Suprapubic skin (tissue), 4 donors: Measurements from ENCODE around the gene SH3BGR. TPM values are rescaled to one million over a fixed set of nuclear protein-coding genes. Genes with fewer than 3 reads are reported as not detected.

Experiments used
- DNase-seq, 2 donors: peaks; one replicate each; pipeline ENCODE4 v3.0.0-alpha.2; 2019; ENCODE audit warnings: low spot score in 2 of 2
- H3K27ac ChIP-seq: fragments of 200-600 bp; sonication (generic); one replicate; pipeline ENCODE4 v1.5.1; 2019
- H3K27me3 ChIP-seq: fragments of 200-600 bp; sonication (generic); one replicate; pipeline ENCODE4 v1.5.1; 2019
- H3K36me3 ChIP-seq: fragments of 200-600 bp; sonication (generic); one replicate; pipeline ENCODE4 v1.5.1; 2019
- H3K4me1 ChIP-seq: fragments of 200-600 bp; sonication (generic); one replicate; pipeline ENCODE4 v1.5.1; 2019
- H3K4me3 ChIP-seq: fragments of 200-600 bp; sonication (generic); one replicate; pipeline ENCODE4 v1.5.1; 2019; ENCODE audit warnings: mild to moderate bottlenecking
- H3K9me3 ChIP-seq: fragments of 200-600 bp; sonication (generic); one replicate; pipeline ENCODE4 v1.5.1; 2019
- EP300 ChIP-seq: sonication (generic); formaldehyde crosslinking; IDR thresholded peaks from one replicate; pipeline ENCODE4 v1.6.1; 2017; ENCODE audit warnings: antibody characterized with exemption
- POLR2A ChIP-seq, 2 donors: fragments of 450-650 bp; IDR thresholded peaks; one replicate each; pipeline ENCODE4 v1.6.1; 2017; ENCODE audit warnings: antibody characterized with exemption in 2 of 2, mild to moderate bottlenecking in 2 of 2, moderate library complexity in 2 of 2
- POLR2AphosphoS5 ChIP-seq, 3 donors: sonication (generic); formaldehyde crosslinking; IDR thresholded peaks; one replicate each; pipeline ENCODE4 v1.6.1; 2017; ENCODE audit warnings: antibody characterized with exemption in 3 of 3
- WGBS: methylation state at CpG from one replicate; pipeline ENCODE4 v1.1.5; 2018; 5-methylcytosine and 5-hydroxymethylcytosine counted together
- total RNA-seq, 4 donors: library from RNA; depleted of rRNA; stranded (reverse); fragments of >200 nt; gene quantifications; one replicate each; pipeline ENCODE4 v1.1.0, GENCODE V29; 2016
- TF ChIP-seq, protein P1 (sequence below), 2 donors: fragments of 200-600 bp in 1 of 2; fragments of 450-650 bp in 1 of 2; sonication (generic) in 1 of 2; IDR thresholded peaks; one replicate each; pipeline ENCODE4 v1.5.1; 2016 to 2019; ENCODE audit warnings: antibody characterized with exemption in 2 of 2, mild to moderate bottlenecking in 1 of 2, moderate library complexity in 1 of 2

Gene SH3BGR
- total RNA-seq, 4 donors from 2014 or later: 0.64 to 1.3 (median 0.68) TPM; not detected in 1

DNA sequence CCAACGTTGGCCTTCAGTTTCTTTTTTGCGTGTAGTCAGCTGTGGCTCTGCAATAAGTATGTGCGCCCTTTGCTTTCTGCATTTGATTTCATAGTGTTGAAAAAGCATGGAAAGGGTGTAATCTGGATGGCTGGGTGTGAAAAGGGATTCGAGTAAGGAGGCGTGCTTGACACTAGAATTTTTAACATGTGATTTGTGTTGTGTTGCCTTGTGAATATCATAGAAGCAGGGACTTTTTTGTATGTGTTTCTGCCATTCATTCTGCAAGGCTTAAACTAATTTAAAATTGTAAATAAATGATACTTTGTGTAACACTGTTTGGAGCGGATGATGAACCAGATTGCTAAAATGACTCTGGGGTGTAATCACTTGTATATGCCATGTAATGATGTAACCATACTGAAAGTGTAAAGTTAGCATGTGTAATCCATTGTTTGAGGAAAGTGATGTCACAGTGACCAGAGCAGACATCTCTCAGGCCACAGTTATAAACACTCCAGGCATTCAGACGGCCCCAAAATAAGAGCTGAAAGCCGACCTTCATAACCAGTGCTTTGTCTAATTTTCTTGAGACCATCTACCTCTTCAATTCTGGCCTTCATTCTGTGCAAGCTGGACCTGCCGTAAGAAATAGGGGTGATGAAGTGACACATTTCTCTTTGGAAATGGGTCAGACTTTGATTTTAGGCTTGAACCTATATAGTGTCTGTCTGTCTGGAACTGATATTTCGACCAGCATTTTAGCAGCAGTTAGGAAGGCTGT lies 618 bp downstream of the SH3BGR start:
- Histone ChIP-seq H3K36me3 (no peaks in the 10 kb centered on the region), H3K27ac (peak overlapping the region; percentile 2), H3K4me1 (peaks cover 8% of the 10 kb centered on the region), H3K4me3 (peak overlapping the region; percentile 35), H3K9me3 (no peaks in the 10 kb centered on the region), H3K27me3 (no peaks in the 10 kb centered on the region)
- no peak for TF ChIP-seq POLR2A (IDR thresholded peaks at IDR 0.05)
- no peak for TF ChIP-seq POLR2AphosphoS5 (IDR thresholded peaks at IDR 0.05)
- TF ChIP-seq EP300: no peak
- TF ChIP-seq, protein P1, sequence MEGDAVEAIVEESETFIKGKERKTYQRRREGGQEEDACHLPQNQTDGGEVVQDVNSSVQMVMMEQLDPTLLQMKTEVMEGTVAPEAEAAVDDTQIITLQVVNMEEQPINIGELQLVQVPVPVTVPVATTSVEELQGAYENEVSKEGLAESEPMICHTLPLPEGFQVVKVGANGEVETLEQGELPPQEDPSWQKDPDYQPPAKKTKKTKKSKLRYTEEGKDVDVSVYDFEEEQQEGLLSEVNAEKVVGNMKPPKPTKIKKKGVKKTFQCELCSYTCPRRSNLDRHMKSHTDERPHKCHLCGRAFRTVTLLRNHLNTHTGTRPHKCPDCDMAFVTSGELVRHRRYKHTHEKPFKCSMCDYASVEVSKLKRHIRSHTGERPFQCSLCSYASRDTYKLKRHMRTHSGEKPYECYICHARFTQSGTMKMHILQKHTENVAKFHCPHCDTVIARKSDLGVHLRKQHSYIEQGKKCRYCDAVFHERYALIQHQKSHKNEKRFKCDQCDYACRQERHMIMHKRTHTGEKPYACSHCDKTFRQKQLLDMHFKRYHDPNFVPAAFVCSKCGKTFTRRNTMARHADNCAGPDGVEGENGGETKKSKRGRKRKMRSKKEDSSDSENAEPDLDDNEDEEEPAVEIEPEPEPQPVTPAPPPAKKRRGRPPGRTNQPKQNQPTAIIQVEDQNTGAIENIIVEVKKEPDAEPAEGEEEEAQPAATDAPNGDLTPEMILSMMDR (IDR thresholded peaks at IDR 0.05): no peak
- DNase-seq: no peak
- 55% methylated on average over 10 of the region's 10 CpGs for WGBS

DNA sequence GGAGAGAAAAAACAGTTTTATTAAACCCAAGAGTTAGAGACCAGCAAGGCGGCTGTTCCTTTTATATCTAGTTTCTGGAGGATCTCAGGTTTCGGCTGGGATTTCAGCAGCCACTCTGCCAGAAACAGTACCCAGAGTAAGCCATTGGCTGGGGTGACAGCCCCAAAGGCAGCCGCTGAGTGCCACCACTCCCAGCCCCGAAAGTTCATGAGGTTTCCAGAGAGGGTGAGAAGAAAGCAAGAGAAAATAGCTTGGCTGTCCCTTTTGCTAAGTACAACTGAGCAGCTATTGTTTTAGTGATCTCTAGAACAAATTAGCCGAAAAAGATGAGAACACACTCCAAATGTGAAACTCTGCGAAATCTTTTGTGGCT lies 1.2 kb downstream of the SH3BGR start:
- Histone ChIP-seq H3K9me3 (no peaks in the 10 kb centered on the region), H3K36me3 (no peaks in the 10 kb centered on the region), H3K4me3 (no peak overlapping the region), H3K27ac (no peak overlapping the region), H3K4me1 (peaks cover 8% of the 10 kb centered on the region), H3K27me3 (no peaks in the 10 kb centered on the region)
- 74% methylated on average over 6 of the region's 6 CpGs for WGBS
- DNase-seq: no peak
- TF ChIP-seq POLR2A (IDR thresholded peaks at IDR 0.05) (no peak), POLR2AphosphoS5 (IDR thresholded peaks at IDR 0.05) (no peak)

DNA sequence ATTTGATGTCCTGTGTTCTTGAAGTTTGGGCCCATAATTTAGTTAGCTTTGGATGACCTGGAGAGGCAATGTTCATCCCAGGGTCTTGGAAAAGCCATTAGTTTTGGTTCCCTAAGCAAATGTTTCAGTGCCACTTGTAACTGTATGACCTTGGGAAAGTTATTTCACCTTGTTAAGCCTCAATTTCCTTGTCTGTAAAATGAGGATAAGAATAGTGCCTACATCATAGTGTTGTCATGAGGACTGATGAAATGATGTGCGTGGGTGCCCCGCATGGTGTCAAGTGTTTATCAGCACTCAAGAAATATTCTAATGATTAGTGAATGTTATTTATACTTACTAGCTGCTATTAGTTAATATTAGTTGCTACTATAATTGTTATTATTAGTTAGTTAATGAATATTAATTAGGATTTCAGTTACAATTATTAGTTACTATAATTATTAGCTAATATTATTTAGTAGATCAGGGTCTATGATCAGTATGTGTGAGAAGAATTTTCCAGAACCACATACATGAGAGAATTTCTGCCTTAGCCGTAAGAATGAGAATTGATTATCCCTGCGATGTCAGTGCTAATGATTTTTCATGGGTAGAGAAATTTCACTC lies 1.9 kb downstream of the SH3BGR start:
- 92% methylated on average over 4 of the region's 4 CpGs for WGBS

DNA sequence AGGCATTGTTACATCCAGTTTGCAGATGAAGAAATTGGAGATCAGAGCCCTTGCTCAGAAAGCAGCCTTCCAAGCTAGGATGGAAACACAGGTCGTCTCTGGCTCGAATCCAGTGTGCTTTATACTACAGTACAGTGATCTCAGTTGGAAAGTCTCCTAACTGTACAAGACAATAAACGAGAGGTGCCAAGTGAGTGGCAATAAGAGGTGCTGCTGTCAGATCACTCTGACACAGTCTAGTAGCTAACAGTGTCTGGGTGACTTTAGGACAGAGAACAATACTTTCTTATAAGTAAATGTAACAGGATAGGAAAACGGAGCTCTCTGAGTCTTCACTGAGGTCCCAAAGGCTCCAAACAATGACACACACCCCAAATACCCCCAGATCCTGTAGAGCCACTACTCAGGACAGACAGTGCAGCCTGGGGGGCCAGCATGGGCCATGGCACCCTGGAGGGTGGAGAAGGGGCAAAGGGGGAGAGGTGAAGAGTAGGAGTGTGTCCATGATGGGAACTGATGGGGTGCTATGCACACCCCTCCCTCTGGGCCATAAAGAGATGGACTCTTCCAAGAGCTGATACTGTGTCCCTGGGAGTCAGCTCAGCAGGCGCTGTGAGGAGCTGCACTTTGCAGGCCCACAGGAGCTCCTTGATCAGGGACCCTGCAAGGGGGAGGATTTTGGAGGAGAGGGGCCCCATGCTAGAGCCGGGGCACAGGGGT lies 3.3 kb downstream of the SH3BGR start:
- H3K9me3 ChIP-seq: no peaks in the 10 kb centered on the region
- no peak for TF ChIP-seq POLR2A (IDR thresholded peaks at IDR 0.05)
- TF ChIP-seq EP300: no peak
- TF ChIP-seq, protein P1 (IDR thresholded peaks at IDR 0.05): no peak
- TF ChIP-seq POLR2AphosphoS5 (IDR thresholded peaks at IDR 0.05): no peak
- no peaks in the 10 kb centered on the region for H3K27me3 ChIP-seq
- H3K27ac ChIP-seq: no peak overlapping the region
- H3K4me3 ChIP-seq: no peak overlapping the region
- WGBS: 76% methylated on average over 6 of the region's 6 CpGs
- no peaks in the 10 kb centered on the region for H3K36me3 ChIP-seq
- no peak for DNase-seq
- H3K4me1 ChIP-seq: peaks cover 8% of the 10 kb centered on the region

More for the DNA sequence above, 1.9 kb downstream of the SH3BGR start:
- no peaks in the 10 kb centered on the region for H3K36me3 ChIP-seq
- TF ChIP-seq POLR2A (IDR thresholded peaks at IDR 0.05) (no peak), POLR2AphosphoS5 (IDR thresholded peaks at IDR 0.05) (no peak), EP300 (no peak)
- TF ChIP-seq, protein P1 (IDR thresholded peaks at IDR 0.05): no peak
- peaks cover 8% of the 10 kb centered on the region for H3K4me1 ChIP-seq
- no peaks in the 10 kb centered on the region for H3K9me3 ChIP-seq
- H3K4me3 ChIP-seq: no peak overlapping the region
- no peaks in the 10 kb centered on the region for H3K27me3 ChIP-seq
- H3K27ac ChIP-seq: no peak overlapping the region
- no peak for DNase-seq

DNA sequence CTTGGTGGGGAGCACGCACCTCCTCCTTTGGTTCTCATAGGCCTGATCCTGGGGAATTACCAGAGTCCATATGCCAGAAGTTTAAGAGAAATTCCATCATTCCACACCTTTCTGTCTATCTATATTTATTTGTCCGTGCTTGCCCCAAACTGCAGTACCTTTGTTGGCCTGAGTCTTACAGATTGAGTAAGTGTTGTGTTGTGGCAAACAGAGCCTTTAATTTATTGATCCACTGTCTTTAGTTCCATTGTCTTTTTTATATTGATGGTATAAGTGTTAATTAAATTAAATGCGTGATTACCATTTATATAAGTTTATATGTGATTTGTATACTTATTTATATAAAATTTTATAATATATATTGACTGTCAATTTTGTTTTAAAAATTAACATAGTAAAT lies 4.9 kb downstream of the SH3BGR start:
- no peaks in the 10 kb centered on the region for H3K36me3 ChIP-seq
- DNase-seq: no peak
- whole genome bisulfite sequencing: 80% methylated on average over 3 of the region's 3 CpGs
- no peak overlapping the region for H3K27ac ChIP-seq
- TF ChIP-seq, protein P1 (IDR thresholded peaks at IDR 0.05): peak in 1 of 2 donors; percentile 24
- TF ChIP-seq EP300: no peak
- no peak for TF ChIP-seq POLR2A (IDR thresholded peaks at IDR 0.05)
- no peak for TF ChIP-seq POLR2AphosphoS5 (IDR thresholded peaks at IDR 0.05)
- H3K9me3 ChIP-seq: no peaks in the 10 kb centered on the region
- no peak overlapping the region for H3K4me3 ChIP-seq
- peaks cover under 1% of the 10 kb centered on the region for H3K4me1 ChIP-seq
- H3K27me3 ChIP-seq: no peaks in the 10 kb centered on the region
